ENCODE data around the gene MACC1.
"Not testable (repeated sequence)": the region's sequence is repeated elsewhere in the genome, so short reads cannot be mapped to it uniquely, and the experiment has no call there.

The MACC1 gene

GRCh38 chr7:20193242-20193777 lies 23.9 kb downstream of the MACC1 start:
- TF ChIP-seq, protein P1, sequence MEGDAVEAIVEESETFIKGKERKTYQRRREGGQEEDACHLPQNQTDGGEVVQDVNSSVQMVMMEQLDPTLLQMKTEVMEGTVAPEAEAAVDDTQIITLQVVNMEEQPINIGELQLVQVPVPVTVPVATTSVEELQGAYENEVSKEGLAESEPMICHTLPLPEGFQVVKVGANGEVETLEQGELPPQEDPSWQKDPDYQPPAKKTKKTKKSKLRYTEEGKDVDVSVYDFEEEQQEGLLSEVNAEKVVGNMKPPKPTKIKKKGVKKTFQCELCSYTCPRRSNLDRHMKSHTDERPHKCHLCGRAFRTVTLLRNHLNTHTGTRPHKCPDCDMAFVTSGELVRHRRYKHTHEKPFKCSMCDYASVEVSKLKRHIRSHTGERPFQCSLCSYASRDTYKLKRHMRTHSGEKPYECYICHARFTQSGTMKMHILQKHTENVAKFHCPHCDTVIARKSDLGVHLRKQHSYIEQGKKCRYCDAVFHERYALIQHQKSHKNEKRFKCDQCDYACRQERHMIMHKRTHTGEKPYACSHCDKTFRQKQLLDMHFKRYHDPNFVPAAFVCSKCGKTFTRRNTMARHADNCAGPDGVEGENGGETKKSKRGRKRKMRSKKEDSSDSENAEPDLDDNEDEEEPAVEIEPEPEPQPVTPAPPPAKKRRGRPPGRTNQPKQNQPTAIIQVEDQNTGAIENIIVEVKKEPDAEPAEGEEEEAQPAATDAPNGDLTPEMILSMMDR (conservative IDR thresholded peaks at IDR 0.05; ENCODE audit: low read length), result no peak
- H3K4me3 ChIP-seq (ENCODE audit: low read length), result no peak overlapping the region
- DNase-seq (ENCODE audit: low read depth), result no peak

DNA sequence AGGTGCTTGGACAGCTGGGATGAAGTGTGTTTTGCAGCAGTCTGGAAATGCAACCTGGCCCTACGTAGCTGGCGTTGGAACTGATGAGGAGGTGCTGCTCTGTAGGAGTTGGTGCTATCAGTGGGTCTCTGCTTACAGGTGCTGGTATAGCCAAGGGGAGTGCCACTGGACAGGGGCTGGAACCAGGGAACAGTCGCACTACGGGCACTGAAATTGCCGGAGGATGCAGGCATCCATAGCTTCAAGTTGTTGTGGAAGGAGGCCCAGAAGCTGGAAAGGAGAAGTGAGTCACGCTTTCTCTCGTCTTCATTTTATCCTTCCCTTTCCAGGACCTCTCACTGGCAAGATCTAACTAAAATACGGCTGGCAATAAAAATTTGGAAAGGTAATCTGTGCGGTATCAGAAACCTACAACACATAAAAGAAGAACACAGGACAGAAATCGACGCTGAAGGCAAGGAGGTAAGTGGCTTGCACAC lies 25.8 kb downstream of the MACC1 start:
- TF ChIP-seq, protein P1 (conservative IDR thresholded peaks at IDR 0.05; ENCODE audit: low read length), result no peak
- DNase-seq (ENCODE audit: low read depth), result no peak

GRCh38 chr7:20190560-20191390 lies 26.4 kb downstream of the MACC1 start:
- DNase-seq (ENCODE audit: low read depth), result no peak
- H3K4me3 ChIP-seq (ENCODE audit: low read length), result no peak overlapping the region
- TF ChIP-seq, protein P1 (conservative IDR thresholded peaks at IDR 0.05; ENCODE audit: low read length), result no peak

More for the DNA sequence above, 25.8 kb downstream of the MACC1 start:
- no peak overlapping the region for H3K4me3 ChIP-seq (ENCODE audit: low read length)

GRCh38 chr7:20189852-20190251 lies 27.3 kb downstream of the MACC1 start:
- TF ChIP-seq, protein P1 (conservative IDR thresholded peaks at IDR 0.05; ENCODE audit: low read length), result no peak
- no peak for DNase-seq (ENCODE audit: low read depth)
- H3K4me3 ChIP-seq (ENCODE audit: low read length), result no peak overlapping the region

DNA sequence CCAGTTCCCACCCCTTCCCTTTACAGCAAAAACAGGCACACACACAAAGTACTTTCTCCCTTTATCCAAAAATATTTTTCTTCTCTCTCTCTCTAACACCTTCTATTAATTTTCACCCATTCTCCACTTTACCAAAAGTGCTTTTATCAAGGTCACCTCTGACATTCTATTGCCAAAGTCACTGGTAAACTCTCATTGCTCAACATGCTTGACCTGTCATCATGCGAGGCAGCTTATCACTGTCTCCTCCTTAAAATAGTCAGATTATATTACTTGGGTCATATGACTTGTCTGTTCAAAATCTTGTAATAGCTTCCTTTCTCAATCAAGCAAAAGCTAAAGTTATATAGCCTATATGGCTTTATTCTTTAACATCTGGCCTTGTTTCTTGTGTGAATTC lies 28.6 kb downstream of the MACC1 start:
- H3K4me3 ChIP-seq (ENCODE audit: low read length), result no peak overlapping the region
- no peak for DNase-seq (ENCODE audit: low read depth)
- TF ChIP-seq, protein P1 (conservative IDR thresholded peaks at IDR 0.05; ENCODE audit: low read length), result no peak

DNA sequence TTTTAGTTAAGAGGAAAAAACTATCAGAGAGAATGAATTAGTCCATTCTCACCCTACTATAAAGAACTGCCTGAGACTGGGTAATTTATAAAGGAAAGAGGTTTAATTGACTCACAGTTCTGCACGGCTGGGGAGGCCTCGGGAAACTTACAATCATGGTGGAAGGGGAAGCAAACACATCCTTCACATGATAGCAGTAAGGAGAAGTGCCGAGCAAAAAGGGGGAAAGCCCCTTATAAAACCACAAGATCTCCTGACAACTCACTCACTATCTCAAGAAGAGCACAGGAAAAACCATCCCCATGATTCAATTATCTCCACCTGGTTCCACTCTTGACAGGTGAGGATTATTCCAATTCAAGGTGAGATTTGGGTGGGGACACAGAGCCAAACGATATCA lies 29.3 kb downstream of the MACC1 start:
- not testable (repeated sequence) for DNase-seq (ENCODE audit: low read depth)

GRCh38 chr7:20185988-20186387 lies 31.2 kb downstream of the MACC1 start:
- TF ChIP-seq, protein P1 (conservative IDR thresholded peaks at IDR 0.05; ENCODE audit: low read length), result no peak
- no peak for DNase-seq (ENCODE audit: low read depth)
- no peak overlapping the region for H3K4me3 ChIP-seq (ENCODE audit: low read length)

More for the DNA sequence above, 29.3 kb downstream of the MACC1 start:
- not testable (repeated sequence) for H3K4me3 ChIP-seq (ENCODE audit: low read length)
